ENCODE data around the gene COPZ2. TPM values are rescaled to one million over a fixed set of nuclear protein-coding genes. Genes with fewer than 3 reads are reported as not detected.

COPZ2 gene
- total RNA-seq, 4 donors from 2014 or later = 40.5 to 73.9 (median 62.2) TPM

- no peaks in the 10 kb centered on the region for H3K9me3 ChIP-seq
- no peaks in the 10 kb centered on the region for H3K27me3 ChIP-seq
- DNase-seq (ENCODE audit: low spot score in 2 of 2) = no peak
- H3K36me3 ChIP-seq = peaks cover 3 to 71% (median 30%) of the 10 kb centered on the region in 3 donors
- peaks cover 0 to 83% (median 52%) of the 10 kb centered on the region in 4 donors for H3K4me1 ChIP-seq
- H3K4me3 ChIP-seq = peak overlapping the region in 2 of 4 donors; percentile 37 to 85
- WGBS, 2 donors = 72 to 77% methylated on average over 5 of the region's 5 CpGs
- TF ChIP-seq POLR2A (IDR thresholded peaks at IDR 0.05) (no peak), EP300 (IDR thresholded peaks at IDR 0.05) (no peak), CTCF (IDR thresholded peaks at IDR 0.05) (no peak)
- peak overlapping the region in 3 of 4 donors; percentile 93 to 97 (median 97) for H3K27ac ChIP-seq
Measured at GRCh38 chr17:48055531-48056245, 18.1 kb upstream of the COPZ2 start.

- DNase-seq (ENCODE audit: low spot score in 2 of 2) = peak; percentile 58 to 60
- H3K36me3 ChIP-seq = peaks cover 3 to 62% (median 22%) of the 10 kb centered on the region in 3 donors
- no peaks in the 10 kb centered on the region for H3K27me3 ChIP-seq
- 21 to 28% methylated on average over 22 to 32 of the region's 34 CpGs for WGBS, 2 donors
- H3K27ac ChIP-seq = peak overlapping the region; percentile 93 to 97 (median 96)
- H3K9me3 ChIP-seq = no peaks in the 10 kb centered on the region
- H3K4me1 ChIP-seq = peaks cover 0 to 84% (median 62%) of the 10 kb centered on the region in 4 donors
- H3K4me3 ChIP-seq = peak overlapping the region; percentile 27 to 85 (median 33)
- TF ChIP-seq EP300 (IDR thresholded peaks at IDR 0.05) (peak in 1 of 2 donors; percentile 41), POLR2A (IDR thresholded peaks at IDR 0.05) (no peak), CTCF (IDR thresholded peaks at IDR 0.05) (peak in 1 of 5 experiments; percentile 8)
Measured at GRCh38 chr17:48054238-48055185, 16.9 kb upstream of the COPZ2 start.

GRCh38 chr17:48053758-48054237 is 16.2 kb upstream of the COPZ2 start:
- no peak for TF ChIP-seq POLR2A (IDR thresholded peaks at IDR 0.05)
- no peak for TF ChIP-seq CTCF (IDR thresholded peaks at IDR 0.05)
- TF ChIP-seq EP300 (IDR thresholded peaks at IDR 0.05) = no peak
- peaks cover 0 to 78% (median 65%) of the 10 kb centered on the region in 4 donors for H3K4me1 ChIP-seq
- no peaks in the 10 kb centered on the region for H3K27me3 ChIP-seq
- H3K9me3 ChIP-seq = no peaks in the 10 kb centered on the region
- H3K27ac ChIP-seq = peak overlapping the region; percentile 93 to 97 (median 96)
- peaks cover 3 to 54% (median 15%) of the 10 kb centered on the region in 3 donors for H3K36me3 ChIP-seq
- 16 to 19% methylated on average over 4 to 6 of the region's 6 CpGs for WGBS, 2 donors
- DNase-seq (ENCODE audit: low spot score in 2 of 2) = no peak
- H3K4me3 ChIP-seq = peak overlapping the region; percentile 27 to 85 (median 33)

GRCh38 chr17:48052956-48053757 is 15.6 kb upstream of the COPZ2 start:
- TF ChIP-seq CTCF (IDR thresholded peaks at IDR 0.05) = peak in 1 of 5 experiments; percentile 24
- TF ChIP-seq EP300 (IDR thresholded peaks at IDR 0.05) = peak; percentile 55 to 90
- no peak for TF ChIP-seq POLR2A (IDR thresholded peaks at IDR 0.05)
- peak overlapping the region; percentile 93 to 97 (median 96) for H3K27ac ChIP-seq
- H3K9me3 ChIP-seq = no peaks in the 10 kb centered on the region
- H3K36me3 ChIP-seq = peaks cover 3 to 48% (median 11%) of the 10 kb centered on the region in 3 donors
- peak overlapping the region; percentile 27 to 85 (median 33) for H3K4me3 ChIP-seq
- WGBS, 2 donors = 10 to 12% methylated on average over 5 of the region's 5 CpGs
- no peaks in the 10 kb centered on the region for H3K27me3 ChIP-seq
- H3K4me1 ChIP-seq = peaks cover 0 to 78% (median 65%) of the 10 kb centered on the region in 4 donors
- peak; percentile 78 to 80 for DNase-seq (ENCODE audit: low spot score in 2 of 2)
